ENCODE results near the gene THRB.

GRCh38 chr3:24264011-24264410 is 230.6 kb downstream of the THRB start:
- TF ChIP-seq CTCF (IDR thresholded peaks at IDR 0.05; ENCODE audit: extremely low read depth in 1 of 2, insufficient read depth in 1 of 2, low read depth in 1 of 2, low read length in 2 of 2) (no peak), MAX (IDR thresholded peaks at IDR 0.05; ENCODE audit: insufficient read depth, insufficient read length) (no peak), EZH2 (IDR thresholded peaks at IDR 0.05; ENCODE audit: borderline replicate concordance, low read depth, low read length, severe bottlenecking) (no peak), POLR2A (IDR thresholded peaks at IDR 0.05; ENCODE audit: low read depth, low read length) (no peak), JUN (IDR thresholded peaks at IDR 0.05; ENCODE audit: borderline replicate concordance, insufficient read depth, insufficient read length, low read depth) (no peak), FOS (IDR thresholded peaks at IDR 0.05; ENCODE audit: borderline replicate concordance, insufficient read depth, low read length) (no peak), POLR2AphosphoS5 (IDR thresholded peaks at IDR 0.05; ENCODE audit: insufficient read depth, low read depth, low read length) (no peak), GATA2 (IDR thresholded peaks at IDR 0.05; ENCODE audit: insufficient read depth, insufficient read length, low read depth, low read length) (no peak)

Data from endothelial cell of umbilical vein (primary cell).